ENCODE measurements around the gene PFDN6. TPM values are rescaled to one million over a fixed set of nuclear protein-coding genes. Genes with fewer than 3 reads are reported as not detected.

The PFDN6 gene
- total RNA-seq, 1 donor from 2014 or later: 47.8 TPM

GRCh38 chr6:33313105-33313708 is 23.8 kb downstream of the PFDN6 start:
- intact Hi-C loops (cut with micrococcal nuclease): no loop called here
- H3K9me3 ChIP-seq (replicated peaks): no peaks in the 10 kb centered on the region
- DNase-seq: peak; percentile 62
- H3K27me3 ChIP-seq (ENCODE audit: low read depth): no peaks in the 10 kb centered on the region
- H3K4me1 ChIP-seq: peaks cover 75% of the 10 kb centered on the region
- H3K27ac ChIP-seq (replicated peaks): peak overlapping the region; percentile 96
- no peak for TF ChIP-seq CTCF (IDR thresholded peaks at IDR 0.05; ENCODE audit: borderline replicate concordance)
- H3K36me3 ChIP-seq: peaks cover 10% of the 10 kb centered on the region
- H3K4me3 ChIP-seq: peak overlapping the region; percentile 88

- H3K9me3 ChIP-seq (replicated peaks): no peaks in the 10 kb centered on the region
- intact Hi-C loops (cut with micrococcal nuclease): no loop called here
- H3K27me3 ChIP-seq (ENCODE audit: low read depth): no peaks in the 10 kb centered on the region
- no peak for TF ChIP-seq CTCF (IDR thresholded peaks at IDR 0.05; ENCODE audit: borderline replicate concordance)
- H3K27ac ChIP-seq (replicated peaks): peak within 1 kb of the TSS; percentile 96
- DNase-seq: peak; percentile 56
- peaks cover 14% of the 10 kb centered on the region for H3K36me3 ChIP-seq
- peaks cover 82% of the 10 kb centered on the region for H3K4me1 ChIP-seq
- peak within 1 kb of the TSS; percentile 88 for H3K4me3 ChIP-seq
Measured at GRCh38 chr6:33313709-33314514, 24.5 kb downstream of the PFDN6 start, which contains the start of gene TAPBP. TAPBP (minus strand) TSS chr6:33314078; CDS start chr6:33314041, 37 bp downstream.

GRCh38 chr6:33314515-33314942 is 25.1 kb downstream of the PFDN6 start:
- peak overlapping the region; percentile 96 for H3K27ac ChIP-seq (replicated peaks)
- peak overlapping the region; percentile 88 for H3K4me3 ChIP-seq
- H3K9me3 ChIP-seq (replicated peaks): no peaks in the 10 kb centered on the region
- DNase-seq: peak; percentile 60
- peaks cover 20% of the 10 kb centered on the region for H3K36me3 ChIP-seq
- intact Hi-C loops (cut with micrococcal nuclease): no loop called here
- peaks cover 88% of the 10 kb centered on the region for H3K4me1 ChIP-seq
- no peak for TF ChIP-seq CTCF (IDR thresholded peaks at IDR 0.05; ENCODE audit: borderline replicate concordance)
- H3K27me3 ChIP-seq (ENCODE audit: low read depth): no peaks in the 10 kb centered on the region

- Histone ChIP-seq H3K36me3 (peaks cover 26% of the 10 kb centered on the region), H3K4me3 (peak overlapping the region; percentile 88), H3K9me3 (replicated peaks) (no peaks in the 10 kb centered on the region), H3K4me1 (peaks cover 95% of the 10 kb centered on the region), H3K27ac (replicated peaks) (peak overlapping the region; percentile 96), H3K27me3 (ENCODE audit: low read depth) (no peaks in the 10 kb centered on the region)
- no peak for TF ChIP-seq CTCF (IDR thresholded peaks at IDR 0.05; ENCODE audit: borderline replicate concordance)
- DNase-seq: peak; percentile 54
- intact Hi-C loops (cut with micrococcal nuclease): no loop called here
Measured at GRCh38 chr6:33314943-33315792, 25.8 kb downstream of the PFDN6 start.

Data from left ventricle myocardium inferior (tissue), 1 donor.